Kidney (tissue), 14 donors: ENCODE data around the gene HOXD9. TPM values are rescaled to one million over a fixed set of nuclear protein-coding genes. Genes with fewer than 3 reads are reported as not detected.
A peak's percentile ranks its signal among the peaks of the same experiment; 100 is the strongest.

Experiments
- DNase-seq, 5 donors: peaks; one replicate each; pipeline ENCODE4 v3.0.0-alpha.2; 2013 to 2020
- FAIRE-seq: peaks from 2 replicates; lab custom pipeline; 2012; peaks lifted over from hg19 to GRCh38; lab: Jason Lieb, UNC
- H3K27ac ChIP-seq, 2 donors: one replicate each; pipeline ENCODE4 v1.7.0; 2013; ENCODE audit warnings: low read depth in 2 of 2, low read length in 2 of 2, inconsistent platforms in 1 of 2
- H3K27me3 ChIP-seq: one replicate; pipeline ENCODE4 v1.7.1; 2013; ENCODE audit warnings: low read length, inconsistent platforms; ENCODE audit not compliant: control insufficient read depth, insufficient read depth
- H3K36me3 ChIP-seq, 3 donors: one replicate each; pipeline versions ENCODE4 v1.7.0 to v1.7.1; 2013; ENCODE audit warnings: low read length in 3 of 3, control low read depth in 1 of 3, inconsistent platforms in 1 of 3; ENCODE audit not compliant: insufficient read depth in 3 of 3, control insufficient read depth in 2 of 3
- H3K4me1 ChIP-seq, 3 donors: one replicate each; pipeline versions ENCODE4 v1.7.0 to v1.7.1; 2013; ENCODE audit warnings: low read length in 3 of 3, inconsistent platforms in 1 of 3, low read depth in 1 of 3; ENCODE audit not compliant: control insufficient read depth in 2 of 3, insufficient read depth in 2 of 3
- H3K4me3 ChIP-seq, 3 donors: one replicate each; pipeline versions ENCODE4 v1.7.0 to v1.8.1; 2013; ENCODE audit warnings: low read length in 3 of 3, control low read depth in 1 of 3, inconsistent platforms in 1 of 3
- H3K9ac ChIP-seq, 3 donors: one replicate each; pipeline versions ENCODE4 v1.7.0 to v1.7.1; 2013; ENCODE audit warnings: low read length in 3 of 3, control low read depth in 1 of 3, inconsistent platforms in 1 of 3
- H3K9me3 ChIP-seq, 3 donors: one replicate each; pipeline versions ENCODE4 v1.7.0 to v1.7.1; 2013; ENCODE audit warnings: low read length in 3 of 3, control low read depth in 1 of 3, inconsistent platforms in 1 of 3; ENCODE audit not compliant: control insufficient read depth in 2 of 3, insufficient read depth in 1 of 3
- CTCF ChIP-seq: IDR thresholded peaks from 3 replicates; pipeline ENCODE4 v1.5.1; 2012; ENCODE audit warnings: mild to moderate bottlenecking, moderate library complexity, borderline replicate concordance; ENCODE audit not compliant: insufficient read depth; ENCODE audit errors: extremely low read depth
- intact Hi-C: fragments of 100-400 bp; cut with DNase I; formaldehyde crosslinking; loops from one replicate; pipeline ENCODE4 v1.11.1; 2022
- polyA plus RNA-seq: library from polyadenylated mRNA; stranded (reverse); fragments of 350-450 nt; fragmentation: Illumina TruSeq; extraction: RNeasy Lipid Tissue Mini Kit (QIAGEN cat#74804); gene quantifications from one replicate; pipeline ENCODE4 v1.2.3, GENCODE V29; 2014; ENCODE audit warnings: low read depth, low replicate concordance; ENCODE audit not compliant: insufficient read depth
- total RNA-seq: library from RNA; stranded (reverse); fragmentation: NEBNext Ultra II Directional; extraction: Animal tissue kit (Norgen Biotek cat#: 25700); gene quantifications from one replicate; pipeline ENCODE4 v1.2.1, GENCODE V29; 2021
- donor health status: control.
- donor health status: control.
- donor health status: control.
- donor health status: control.
- donor health status: control.
- donor health status: DM: yes; HTN: yes; CAD: no.
- donor health status: Normal renal cell carcinoma (clear cell type).

Gene HOXD9
- total and polyA plus RNA-seq, 2 donors from 2014 or later = 36.4 to 36.5 TPM

DNA sequence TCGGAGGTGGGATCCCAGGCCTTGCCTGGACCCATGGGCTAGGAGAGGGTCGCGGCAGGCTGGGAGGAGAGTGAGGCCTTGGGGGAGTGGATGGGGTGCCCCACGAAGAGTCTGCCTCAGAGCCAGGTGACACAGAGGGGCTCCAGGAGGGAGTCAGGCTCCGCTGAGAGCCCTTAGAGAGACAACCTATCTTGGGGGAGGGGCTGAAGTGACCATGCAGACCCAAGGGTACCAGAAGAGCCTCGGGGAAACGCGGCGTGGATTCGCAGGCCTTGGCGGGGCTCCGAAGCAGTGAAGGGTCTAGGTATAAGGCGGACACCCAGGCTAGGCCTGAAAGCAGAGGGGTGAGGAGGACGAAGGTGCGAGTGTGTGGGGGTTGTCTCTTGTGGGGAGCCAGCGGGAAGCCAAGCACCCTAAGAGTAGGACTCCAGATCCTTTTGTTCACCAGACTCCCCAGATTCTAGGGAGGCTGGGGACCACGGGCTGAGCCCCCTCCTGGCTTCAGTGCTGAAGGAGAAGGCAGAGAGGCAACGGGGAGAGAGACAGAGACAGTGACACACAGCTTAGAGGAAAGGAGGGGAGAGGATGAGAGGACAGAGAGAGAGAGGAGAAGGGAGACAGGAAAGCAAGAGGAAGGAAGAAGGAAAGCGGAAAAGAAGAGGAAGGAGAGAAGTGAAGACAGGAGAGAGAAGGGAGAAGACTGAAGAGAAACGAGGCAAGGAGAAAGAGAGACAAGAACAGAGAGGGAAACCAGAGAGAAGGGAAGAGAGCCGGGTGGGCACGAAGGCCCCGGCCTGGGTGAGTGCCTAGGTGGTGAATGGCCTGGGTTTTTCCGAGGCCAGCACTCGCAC is 16.6 kb upstream of the HOXD9 start:
- Histone ChIP-seq H3K4me1 (peaks cover 0 to 7% (median 0%) of the 10 kb centered on the region in 3 donors), H3K4me3 (peak overlapping the region; percentile 28 to 88 (median 61)), H3K36me3 (peaks cover 0 to 3% (median 0%) of the 10 kb centered on the region in 3 donors), H3K9ac (peak overlapping the region in 2 of 3 donors; percentile 48 to 91), H3K27me3 (peaks cover 12% of the 10 kb centered on the region), H3K27ac (peak overlapping the region; percentile 76 to 83), H3K9me3 (no peaks in the 10 kb centered on the region)
- no peak for TF ChIP-seq CTCF
- no peak for FAIRE-seq
- intact Hi-C loops = no loop called here
- peak in 4 of 5 donors; percentile 56 to 78 (median 64) for DNase-seq

DNA sequence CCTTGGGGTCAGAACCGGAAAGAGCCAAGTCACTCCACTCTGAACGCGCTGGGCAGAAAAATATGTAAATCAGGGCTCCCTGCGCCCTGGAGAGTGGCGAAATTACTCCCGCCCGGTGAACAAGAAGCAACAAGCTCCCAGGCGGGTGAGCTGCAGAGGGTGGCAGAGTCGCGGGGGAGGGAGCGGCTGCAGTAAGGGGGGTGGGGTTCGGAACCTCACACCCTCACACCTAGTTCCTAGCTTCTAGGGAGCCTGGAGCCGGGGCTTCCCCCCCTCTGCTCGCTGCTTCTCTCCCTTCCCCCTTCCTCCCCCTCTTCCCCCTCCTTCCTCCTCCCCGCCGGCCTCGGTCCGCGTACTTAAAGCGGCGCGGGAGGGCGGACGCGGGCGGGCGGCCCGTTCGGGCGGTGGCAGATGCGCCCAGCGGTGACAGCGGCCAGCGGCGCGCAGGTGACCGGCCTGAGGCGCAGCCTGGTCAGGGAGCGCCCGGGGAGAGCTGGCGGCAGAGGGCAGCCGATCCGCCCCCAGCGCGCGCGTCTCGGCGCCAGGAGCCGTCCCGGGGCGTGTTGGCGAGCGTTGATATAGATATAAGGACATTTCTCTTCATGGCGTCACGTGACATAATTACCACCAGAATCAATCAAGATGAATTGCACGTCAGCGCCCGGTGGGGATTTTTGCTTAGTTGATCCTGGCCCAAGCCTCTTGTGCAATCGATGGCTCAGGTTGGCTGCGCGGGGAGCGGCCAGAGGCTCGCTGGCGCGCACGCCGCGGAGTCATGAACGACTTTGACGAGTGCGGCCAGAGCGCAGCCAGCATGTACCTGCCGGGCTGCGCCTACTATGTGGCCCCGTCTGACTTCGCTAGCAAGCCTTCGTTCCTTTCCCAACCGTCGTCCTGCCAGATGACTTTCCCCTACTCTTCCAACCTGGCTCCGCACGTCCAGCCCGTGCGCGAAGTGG is 15.7 kb upstream of the HOXD9 start, which contains the start of gene HOXD11:
HOXD11 (plus strand) TSS at position 700 of the 959 bp plus-strand sequence; CDS start at position 776, 76 bp downstream.
- FAIRE-seq (no peak), DNase-seq (peak; percentile 87 to 94 (median 91))
- no peak for TF ChIP-seq CTCF
- peaks cover 8% of the 10 kb centered on the region for H3K27me3 ChIP-seq
- peaks cover 0 to 7% (median 0%) of the 10 kb centered on the region in 3 donors for H3K4me1 ChIP-seq
- H3K9me3 ChIP-seq = no peaks in the 10 kb centered on the region
- H3K9ac ChIP-seq = peak within 1 kb of the TSS; percentile 10 to 91 (median 48)
- H3K36me3 ChIP-seq = peaks cover 0 to 5% (median 0%) of the 10 kb centered on the region in 3 donors
- H3K27ac ChIP-seq = peak within 1 kb of the TSS; percentile 76 to 92
- peak within 1 kb of the TSS; percentile 53 to 88 (median 61) for H3K4me3 ChIP-seq
- intact Hi-C loops = no loop called here

- Histone ChIP-seq H3K27me3 (peaks cover 5% of the 10 kb centered on the region), H3K36me3 (peaks cover 0 to 5% (median 0%) of the 10 kb centered on the region in 3 donors), H3K4me3 (peak overlapping the region in 1 of 3 donors; percentile 49), H3K4me1 (peaks cover 0 to 7% (median 0%) of the 10 kb centered on the region in 3 donors), H3K9me3 (no peaks in the 10 kb centered on the region), H3K27ac (peak overlapping the region in 1 of 2 donors; percentile 60), H3K9ac (no peak overlapping the region)
- no peak for TF ChIP-seq CTCF
- intact Hi-C loops = no loop called here
- no peak for FAIRE-seq
- DNase-seq = peak in 3 of 5 donors; percentile 38 to 77 (median 70)
These were observed 14.8 kb upstream of the HOXD9 start for GRCh38 chr2:176107731-176108181.
